WTC11 (cell line): ENCODE data around the gene SPATA31D4. TPM values are rescaled to one million over a fixed set of nuclear protein-coding genes. Genes with fewer than 3 reads are reported as not detected.

Experiments
- ATAC-seq: fragments of 200-7000 bp; cut with Tn5 transposase; 2 replicates; pipeline ENCODE4 v1.10.0; 2021; ENCODE audit warnings: mild to moderate bottlenecking, moderate library complexity
- CTCF ChIA-PET: fragments of 300-600 bp; sonication (Branson Sonifier 250); formaldehyde crosslinking; loops from one replicate; lab custom pipeline; 2021; ENCODE audit warnings: antibody characterized with exemption; lab: Charles Lee
- POLR2A ChIA-PET: fragments of 350-600 bp; sonication (Branson Sonifier 250); formaldehyde crosslinking; loops from one replicate; lab custom pipeline; 2021; ENCODE audit warnings: antibody characterized with exemption; lab: Charles Lee
- DNase-seq: peaks from one replicate; pipeline ENCODE4 v3.0.0; 2021; ENCODE audit warnings: low spot score
- H3K27ac Mint-ChIP-seq: 2 replicates; pipeline ENCODE4 v1.8.0; 2021; ENCODE audit warnings: mixed read lengths
- H3K27me3 Mint-ChIP-seq: 2 replicates; pipeline ENCODE4 v1.8.0; 2021; ENCODE audit warnings: low read depth, mild to moderate bottlenecking, moderate library complexity, mixed read lengths
- H3K36me3 Mint-ChIP-seq: 2 replicates; pipeline ENCODE4 v1.8.0; 2021; ENCODE audit warnings: mixed read lengths
- H3K4me1 Mint-ChIP-seq: 2 replicates; pipeline ENCODE4 v1.8.0; 2022; ENCODE audit warnings: mixed read lengths
- H3K4me3 Mint-ChIP-seq: 2 replicates; pipeline ENCODE4 v1.8.0; 2021; ENCODE audit warnings: mild to moderate bottlenecking, moderate library complexity, mixed read lengths
- H3K9me3 Mint-ChIP-seq: 2 replicates; pipeline ENCODE4 v1.8.0; 2021; ENCODE audit warnings: mixed read lengths
- CREM ChIP-seq: sonication (generic); formaldehyde crosslinking; IDR thresholded peaks from 2 replicates; pipeline ENCODE4 v1.8.1; 2022; ENCODE audit warnings: mild to moderate bottlenecking, missing genetic modification reagents, moderate library complexity
- E2F4 ChIP-seq: sonication (generic); formaldehyde crosslinking; IDR thresholded peaks from 2 replicates; pipeline ENCODE4 v1.8.1; 2022; ENCODE audit warnings: low read depth, mild to moderate bottlenecking, moderate library complexity, missing genetic modification reagents, borderline replicate concordance
- ELF4 ChIP-seq: sonication (generic); formaldehyde crosslinking; IDR thresholded peaks from 2 replicates; pipeline ENCODE4 v1.8.1; 2022; ENCODE audit warnings: low read depth, mild to moderate bottlenecking, moderate library complexity, missing genetic modification reagents
- FOXJ3 ChIP-seq: sonication (generic); formaldehyde crosslinking; IDR thresholded peaks from 2 replicates; pipeline ENCODE4 v1.9.0; 2021; ENCODE audit warnings: missing genetic modification reagents, mild to moderate bottlenecking, borderline replicate concordance
- FOXK1 ChIP-seq: sonication (generic); formaldehyde crosslinking; IDR thresholded peaks from 2 replicates; pipeline ENCODE4 v1.8.0; 2022; ENCODE audit warnings: mild to moderate bottlenecking, moderate library complexity, missing genetic modification reagents
- FOXP1 ChIP-seq: sonication (generic); formaldehyde crosslinking; IDR thresholded peaks from 2 replicates; pipeline ENCODE4 v1.8.0; 2022; ENCODE audit warnings: missing genetic modification reagents, mild to moderate bottlenecking, moderate library complexity, borderline replicate concordance
- GRHL2 ChIP-seq: fragments of 250-450 bp; sonication (Bioruptor Pico); IDR thresholded peaks from 2 replicates; pipeline ENCODE4 v1.8.0; 2022; ENCODE audit warnings: mild to moderate bottlenecking, moderate library complexity; ENCODE audit not compliant: insufficient replicate concordance, severe bottlenecking
- IRF1 ChIP-seq: sonication (generic); formaldehyde crosslinking; IDR thresholded peaks from 2 replicates; pipeline ENCODE4 v1.8.0; 2023; ENCODE audit warnings: missing genetic modification reagents
- MXD4 ChIP-seq: fragments of 250-450 bp; sonication (Bioruptor Pico); IDR thresholded peaks from 2 replicates; pipeline ENCODE4 v1.8.0; 2021; ENCODE audit warnings: mild to moderate bottlenecking, moderate library complexity, borderline replicate concordance
- NR1H2 ChIP-seq: sonication (generic); formaldehyde crosslinking; IDR thresholded peaks from 2 replicates; pipeline ENCODE4 v1.9.0; 2021; ENCODE audit warnings: mild to moderate bottlenecking, moderate library complexity, missing genetic modification reagents
- RORB ChIP-seq: fragments of 250-450 bp; sonication (Bioruptor Pico); IDR thresholded peaks from 2 replicates; pipeline ENCODE4 v1.9.0; 2021; ENCODE audit warnings: mild to moderate bottlenecking
- TCF7 ChIP-seq: sonication (generic); formaldehyde crosslinking; IDR thresholded peaks from 2 replicates; pipeline ENCODE4 v1.8.0; 2022; ENCODE audit warnings: mild to moderate bottlenecking, low read depth, missing genetic modification reagents, moderate library complexity
- TP53 ChIP-seq: sonication (generic); formaldehyde crosslinking; IDR thresholded peaks from 2 replicates; pipeline ENCODE4 v1.8.1; 2023; ENCODE audit warnings: mild to moderate bottlenecking, missing genetic modification reagents
- ZBTB21 ChIP-seq: sonication (generic); formaldehyde crosslinking; IDR thresholded peaks from 2 replicates; pipeline ENCODE4 v1.8.1; 2023; ENCODE audit warnings: mild to moderate bottlenecking, missing genetic modification reagents, borderline replicate concordance
- ZNF121 ChIP-seq: sonication (generic); formaldehyde crosslinking; IDR thresholded peaks from 2 replicates; pipeline ENCODE4 v1.8.0; 2023; ENCODE audit warnings: missing genetic modification reagents
- ZNF219 ChIP-seq: sonication (generic); formaldehyde crosslinking; IDR thresholded peaks from 2 replicates; pipeline ENCODE4 v1.8.0; 2023; ENCODE audit warnings: missing genetic modification reagents, mild to moderate bottlenecking, borderline replicate concordance
- ZNF532 ChIP-seq: fragments of 250-450 bp; sonication (Bioruptor Pico); IDR thresholded peaks from 2 replicates; pipeline ENCODE4 v1.9.0; 2021; ENCODE audit warnings: mild to moderate bottlenecking, borderline replicate concordance
- ZSCAN18 ChIP-seq: fragments of 250-450 bp; sonication (Bioruptor Pico); IDR thresholded peaks from 2 replicates; pipeline ENCODE4 v2.1.2; 2022; ENCODE audit warnings: mild to moderate bottlenecking, moderate library complexity
- total RNA-seq: library from RNA; stranded (reverse); gene quantifications from 3 replicates; pipeline ENCODE4 v1.2.3, GENCODE V29; 2021
- TF ChIP-seq, protein P1 (sequence below): fragments of 250-450 bp; sonication (Bioruptor Pico); conservative IDR thresholded peaks from 2 replicates; pipeline ENCODE4 v1.9.0; 2021; ENCODE audit warnings: mild to moderate bottlenecking
- TF ChIP-seq, protein P2 (sequence below): sonication (generic); formaldehyde crosslinking; IDR thresholded peaks from 2 replicates; pipeline ENCODE4 v1.8.1; 2023; ENCODE audit warnings: mild to moderate bottlenecking, moderate library complexity, missing genetic modification reagents
- TF ChIP-seq, protein P3 (sequence below): sonication (generic); formaldehyde crosslinking; IDR thresholded peaks from 2 replicates; pipeline ENCODE4 v1.8.1; 2022; ENCODE audit warnings: low read depth, missing genetic modification reagents, borderline replicate concordance

SPATA31D4 gene
- total RNA-seq, 1 experiment from 2014 or later, result not detected

GRCh38 chr9:81976351-81976750 lies 48.1 kb downstream of the SPATA31D4 start:
- ATAC-seq, result peak; percentile 75
- TF ChIP-seq ZSCAN18 (no peak), TP53 (CRISPR knock-in tag) (no peak), IRF1 (no peak), TCF7 (CRISPR knock-in tag) (no peak), NR1H2 (CRISPR knock-in tag) (no peak), MXD4 (CRISPR knock-in tag) (no peak), ELF4 (CRISPR knock-in tag) (no peak), CREM (no peak), GRHL2 (CRISPR knock-in tag) (no peak), FOXP1 (CRISPR knock-in tag) (no peak), FOXJ3 (CRISPR knock-in tag) (no peak), ZBTB21 (CRISPR knock-in tag) (no peak), RORB (CRISPR knock-in tag) (no peak), FOXK1 (CRISPR knock-in tag) (no peak), E2F4 (CRISPR knock-in tag) (no peak), ZNF121 (no peak)
- TF ChIP-seq, protein P1, sequence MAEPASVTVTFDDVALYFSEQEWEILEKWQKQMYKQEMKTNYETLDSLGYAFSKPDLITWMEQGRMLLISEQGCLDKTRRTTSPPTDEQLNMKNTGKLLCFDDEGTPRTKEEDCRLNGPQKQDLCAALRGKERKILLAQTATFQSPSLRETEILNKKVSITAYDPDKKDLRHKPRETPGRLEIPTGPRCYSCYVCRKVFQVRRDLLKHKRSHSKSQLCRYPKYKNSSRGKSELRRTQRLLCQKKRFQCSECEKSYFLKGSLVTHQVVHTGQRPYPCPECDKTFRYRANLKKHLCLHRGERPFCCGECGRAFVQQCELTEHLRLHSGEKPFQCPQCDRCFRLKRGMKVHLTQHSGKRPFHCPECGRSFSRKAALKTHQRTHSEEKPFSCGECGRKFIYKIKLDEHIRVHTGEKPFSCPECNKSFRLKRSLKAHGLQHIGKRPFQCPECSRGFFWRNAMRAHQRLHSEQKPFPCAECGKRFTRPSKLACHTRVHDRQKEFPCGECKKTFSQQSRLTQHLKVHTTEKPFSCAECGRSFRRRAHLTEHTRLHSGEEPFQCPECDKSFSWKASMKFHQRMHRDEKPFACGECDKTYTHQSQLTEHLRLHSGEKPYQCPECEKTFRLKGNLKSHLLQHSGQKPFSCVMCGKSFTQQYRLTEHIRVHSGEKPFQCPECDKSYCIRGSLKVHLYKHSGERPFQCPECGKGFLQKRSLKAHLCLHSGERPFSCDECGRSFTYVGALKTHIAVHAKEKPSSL (CRISPR knock-in tag), result no peak
- TF ChIP-seq, all 79 proteins: peak for 0
- POLR2A ChIA-PET, result interaction anchor here (0.6 kb wide), 1 partner anchor 66 kb away, joined by 3 read pairs; no protein-coding TSS in a partner anchor
- Mint-ChIP-seq H3K36me3 (no peaks in the 10 kb centered on the region), H3K4me1 (no peaks in the 10 kb centered on the region), H3K9me3 (peaks cover 20% of the 10 kb centered on the region), H3K27me3 (no peaks in the 10 kb centered on the region), H3K4me3 (no peak overlapping the region), H3K27ac (no peak overlapping the region)
- DNase-seq, result peak; percentile 32
- CTCF ChIA-PET, result no interaction called here

GRCh38 chr9:81979196-81979595 lies 51.0 kb downstream of the SPATA31D4 start:
- H3K27me3 Mint-ChIP-seq, result no peaks in the 10 kb centered on the region
- H3K4me3 Mint-ChIP-seq, result no peak overlapping the region
- POLR2A ChIA-PET, result no interaction called here
- H3K27ac Mint-ChIP-seq, result no peak overlapping the region
- ATAC-seq (no peak), DNase-seq (no peak)
- peaks cover 7% of the 10 kb centered on the region for H3K9me3 Mint-ChIP-seq
- CTCF ChIA-PET, result no interaction called here
- no peaks in the 10 kb centered on the region for H3K4me1 Mint-ChIP-seq
- no peaks in the 10 kb centered on the region for H3K36me3 Mint-ChIP-seq
- TF ChIP-seq ZNF219 (CRISPR knock-in tag), result no peak
- no peak for TF ChIP-seq IRF1
- TF ChIP-seq ZNF532 (CRISPR knock-in tag), result no peak
- TF ChIP-seq, protein P2, sequence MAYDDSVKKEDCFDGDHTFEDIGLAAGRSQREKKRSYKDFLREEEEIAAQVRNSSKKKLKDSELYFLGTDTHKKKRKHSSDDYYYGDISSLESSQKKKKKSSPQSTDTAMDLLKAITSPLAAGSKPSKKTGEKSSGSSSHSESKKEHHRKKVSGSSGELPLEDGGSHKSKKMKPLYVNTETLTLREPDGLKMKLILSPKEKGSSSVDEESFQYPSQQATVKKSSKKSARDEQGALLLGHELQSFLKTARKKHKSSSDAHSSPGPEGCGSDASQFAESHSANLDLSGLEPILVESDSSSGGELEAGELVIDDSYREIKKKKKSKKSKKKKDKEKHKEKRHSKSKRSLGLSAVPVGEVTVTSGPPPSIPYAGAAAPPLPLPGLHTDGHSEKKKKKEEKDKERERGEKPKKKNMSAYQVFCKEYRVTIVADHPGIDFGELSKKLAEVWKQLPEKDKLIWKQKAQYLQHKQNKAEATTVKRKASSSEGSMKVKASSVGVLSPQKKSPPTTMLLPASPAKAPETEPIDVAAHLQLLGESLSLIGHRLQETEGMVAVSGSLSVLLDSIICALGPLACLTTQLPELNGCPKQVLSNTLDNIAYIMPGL, result no peak
- TF ChIP-seq, protein P3, sequence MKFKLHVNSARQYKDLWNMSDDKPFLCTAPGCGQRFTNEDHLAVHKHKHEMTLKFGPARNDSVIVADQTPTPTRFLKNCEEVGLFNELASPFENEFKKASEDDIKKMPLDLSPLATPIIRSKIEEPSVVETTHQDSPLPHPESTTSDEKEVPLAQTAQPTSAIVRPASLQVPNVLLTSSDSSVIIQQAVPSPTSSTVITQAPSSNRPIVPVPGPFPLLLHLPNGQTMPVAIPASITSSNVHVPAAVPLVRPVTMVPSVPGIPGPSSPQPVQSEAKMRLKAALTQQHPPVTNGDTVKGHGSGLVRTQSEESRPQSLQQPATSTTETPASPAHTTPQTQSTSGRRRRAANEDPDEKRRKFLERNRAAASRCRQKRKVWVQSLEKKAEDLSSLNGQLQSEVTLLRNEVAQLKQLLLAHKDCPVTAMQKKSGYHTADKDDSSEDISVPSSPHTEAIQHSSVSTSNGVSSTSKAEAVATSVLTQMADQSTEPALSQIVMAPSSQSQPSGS (CRISPR knock-in tag), result no peak
